ENCODE results near the gene UQCR10. TPM values are rescaled to one million over a fixed set of nuclear protein-coding genes. Genes with fewer than 3 reads are reported as not detected.

The UQCR10 gene
- total and polyA plus RNA-seq, 9 of the 15 experiments (the other 6 are each of a cell fraction or from before 2014, with no cell fraction given), result 128 to 903 (median 163) TPM

- Histone ChIP-seq H3K27me3 (ENCODE audit: control insufficient read depth in 2 of 2, insufficient read depth in 2 of 2, low read length in 2 of 2) (no peaks in the 10 kb centered on the region), H3K9me3 (replicated peaks; ENCODE audit: control insufficient read depth, insufficient read depth, low read depth, low read length) (no peaks in the 10 kb centered on the region), H3K9ac (ENCODE audit: insufficient read depth in 1 of 2, low read depth in 2 of 2, low read length in 2 of 2) (peak within 1 kb of the TSS; percentile 98 to 99), H3K79me2 (ENCODE audit: control insufficient read depth, insufficient read depth, low read length) (peaks cover 33% of the 10 kb centered on the region), H3K27ac (ENCODE audit: extremely low read depth, low read depth, low read length) (peak within 1 kb of the TSS; percentile 98), H3K4me1 (replicated peaks in 1 of 2; ENCODE audit: control insufficient read depth in 2 of 2, insufficient read depth in 2 of 2, low read length in 2 of 2) (peaks cover 0 to 6% of the 10 kb centered on the region in 2 experiments; a peak in 2 of 5 replicates), H3K36me3 (ENCODE audit: control insufficient read depth, insufficient read depth, low read length) (peaks cover 29% of the 10 kb centered on the region), H3K4me2 (ENCODE audit: insufficient read depth, low read length) (peak within 1 kb of the TSS; percentile 100), H4K20me1 (replicated peaks; ENCODE audit: control insufficient read depth, insufficient read depth, low read length) (no peaks in the 10 kb centered on the region; the same call in 1 of the 2 replicates), H2AFZ (ENCODE audit: low read depth, low read length) (peak within 1 kb of the TSS; percentile 99), H3K9me1 (ENCODE audit: control insufficient read depth, insufficient read depth, low read length) (no peaks in the 10 kb centered on the region), H3K4me3 (peak within 1 kb of the TSS; percentile 99)
- DNase-seq (ENCODE audit: extremely low read depth in 1 of 4, low spot score in 3 of 4) (peak; percentile 90 to 96 (median 94)), FAIRE-seq (peak; percentile 98), ATAC-seq (peak; percentile 98)
- intact Hi-C loops (cut with micrococcal nuclease), result no loop called here
- 1% methylated on average over 27 of the region's 32 CpGs for WGBS (ENCODE audit: insufficient coverage, low coverage, missing lambda C conversion rate)
- POLR2A ChIA-PET, result interaction anchor here (0.5 to 1.2 kb wide), 6 partner anchors 12 to 752 kb away, joined by 3 to 6 read pairs (median 4); no protein-coding TSS in a partner anchor
- CTCF ChIA-PET (ENCODE audit: low intra/inter-chr PET ratio), result no interaction called here
- in situ Hi-C loops (cut with MboI), result no loop called here
- no TSS peak for BruUV-seq (replicated peaks)
- TF ChIP-seq ZNF146 (CRISPR knock-in tag; IDR thresholded peaks at IDR 0.05; ENCODE audit: unreplicated experiment) (no peak), CXXC5 (CRISPR knock-in tag; IDR thresholded peaks at IDR 0.05) (peak; percentile 75), SP1 (CRISPR knock-in tag; IDR thresholded peaks at IDR 0.05) (peak; percentile 15; the same call in 1 of the 2 replicates), ADNP (tag; IDR thresholded peaks at IDR 0.05) (no peak), E2F3 (CRISPR knock-in tag; IDR thresholded peaks at IDR 0.05) (no peak), PHF8 (IDR thresholded peaks at IDR 0.05; ENCODE audit: borderline replicate concordance, low read length) (peak; percentile 51; the same call in 1 of the 2 replicates), HMGN3 (IDR thresholded peaks at IDR 0.05; ENCODE audit: borderline replicate concordance, extremely low read depth, insufficient read length, low read depth, low read length) (no peak), ZNF23 (CRISPR knock-in tag; IDR thresholded peaks at IDR 0.05) (no peak), STAT6 (CRISPR knock-in tag; IDR thresholded peaks at IDR 0.05) (no peak), MBD2 (IDR thresholded peaks at IDR 0.05; ENCODE audit: borderline replicate concordance, low read depth) (peak; percentile 58), CREB1 (IDR thresholded peaks at IDR 0.05) (peak; percentile 67), CREB1 (CRISPR knock-in tag; IDR thresholded peaks at IDR 0.05) (peak; percentile 71), GMEB1 (CRISPR knock-in tag; IDR thresholded peaks at IDR 0.05) (peak; percentile 93), POLR2H (tag; IDR thresholded peaks at IDR 0.05; ENCODE audit: low read depth) (peak; percentile 42; the same call in 1 of the 2 replicates), ATF1 (CRISPR knock-in tag; IDR thresholded peaks at IDR 0.05) (no peak), ATF1 (tag; IDR thresholded peaks at IDR 0.05) (peak; percentile 74), THRAP3 (IDR thresholded peaks at IDR 0.05; ENCODE audit: borderline replicate concordance) (no peak), MAX (CRISPR knock-in tag; IDR thresholded peaks at IDR 0.05) (0 out of 2 replicates have a peak, but pooled peaks have one; percentile 22), L3MBTL2 (IDR thresholded peaks at IDR 0.05) (peak; percentile 52; the same call in 1 of the 2 replicates)
Measured at GRCh38 chr22:29766632-29767170, 468 bp upstream of the UQCR10 start, which contains the start of gene ZMAT5. Gene ZMAT5, minus strand, starts transcription at chr22:29767007. Its CDS starts 18,463 bp downstream, at chr22:29748544.
